Measurements from ENCODE around the gene DEFB119. TPM values are rescaled to one million over a fixed set of nuclear protein-coding genes. Genes with fewer than 3 reads are reported as not detected.
"Not testable (repeated sequence)": the region's sequence is repeated elsewhere in the genome, so short reads cannot be mapped to it uniquely, and the experiment has no call there.

Gene DEFB119, protein sequence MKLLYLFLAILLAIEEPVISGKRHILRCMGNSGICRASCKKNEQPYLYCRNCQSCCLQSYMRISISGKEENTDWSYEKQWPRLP
- polyA plus RNA-seq (ENCODE audit: insufficient read length): not detected

DNA sequence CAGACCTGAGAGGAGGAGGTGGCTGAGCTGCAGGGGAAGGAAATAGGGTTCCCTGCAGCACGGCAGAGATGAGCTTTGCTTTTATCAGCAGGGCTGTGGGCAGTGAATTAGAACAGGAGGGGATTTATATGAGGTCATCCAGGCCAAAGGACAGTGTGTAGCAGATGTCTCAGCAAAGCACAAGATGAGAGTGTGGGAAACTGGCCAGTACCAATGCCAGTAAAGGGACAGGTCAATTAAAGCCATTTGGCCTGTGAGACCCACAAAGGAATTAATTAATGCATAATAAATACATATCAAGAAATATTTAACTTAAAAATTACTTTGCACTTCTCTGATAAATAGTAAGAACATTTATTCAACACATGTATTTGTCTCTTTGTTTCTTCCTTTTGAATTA is at the start of gene DEFB119:
Gene DEFB119 (minus strand): TSS at position 101 of the 400 bp plus-strand sequence. CDS start 107 bp downstream, outside the sequence.
- no peak for DNase-seq (ENCODE audit: low read depth)

- DNase-seq (ENCODE audit: low read depth): no peak
Observed at GRCh38 chr20:31430568-31431115, 40.3 kb upstream of the DEFB119 start.

GRCh38 chr20:31427576-31427975 is 37.2 kb upstream of the DEFB119 start:
- not testable (repeated sequence) for DNase-seq (ENCODE audit: low read depth)

- not testable (repeated sequence) for DNase-seq (ENCODE audit: low read depth)
Observed at GRCh38 chr20:31426891-31427551, 36.6 kb upstream of the DEFB119 start.

- DNase-seq (ENCODE audit: low read depth): no peak
Observed at GRCh38 chr20:31425797-31426196, 35.4 kb upstream of the DEFB119 start.

- DNase-seq (ENCODE audit: low read depth): no peak
Observed at GRCh38 chr20:31418307-31418706, 27.9 kb upstream of the DEFB119 start.

GRCh38 chr20:31415653-31416052 is 25.3 kb upstream of the DEFB119 start:
- DNase-seq (ENCODE audit: low read depth): no peak

GRCh38 chr20:31414381-31414780 is 24.0 kb upstream of the DEFB119 start:
- no peak for DNase-seq (ENCODE audit: low read depth)

DNA sequence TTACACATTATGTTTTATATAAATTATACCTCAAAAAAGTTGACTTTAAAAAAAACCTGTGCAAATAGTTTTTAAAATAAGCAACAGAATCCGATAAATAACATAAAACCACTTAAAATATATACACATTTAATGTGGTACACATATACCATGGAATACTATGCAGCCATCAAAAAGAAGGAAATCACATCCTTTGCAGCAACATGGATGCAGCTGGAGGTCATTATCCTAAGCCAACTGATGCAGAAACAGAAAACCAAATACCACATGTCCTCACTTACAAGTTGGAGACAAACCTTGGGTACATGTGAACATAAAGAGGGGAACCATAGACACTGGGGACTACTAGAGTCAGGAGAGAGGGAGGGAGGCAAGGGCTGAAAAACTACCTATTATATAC is 19.6 kb upstream of the DEFB119 start:
- DNase-seq (ENCODE audit: low read depth): no peak

DNA sequence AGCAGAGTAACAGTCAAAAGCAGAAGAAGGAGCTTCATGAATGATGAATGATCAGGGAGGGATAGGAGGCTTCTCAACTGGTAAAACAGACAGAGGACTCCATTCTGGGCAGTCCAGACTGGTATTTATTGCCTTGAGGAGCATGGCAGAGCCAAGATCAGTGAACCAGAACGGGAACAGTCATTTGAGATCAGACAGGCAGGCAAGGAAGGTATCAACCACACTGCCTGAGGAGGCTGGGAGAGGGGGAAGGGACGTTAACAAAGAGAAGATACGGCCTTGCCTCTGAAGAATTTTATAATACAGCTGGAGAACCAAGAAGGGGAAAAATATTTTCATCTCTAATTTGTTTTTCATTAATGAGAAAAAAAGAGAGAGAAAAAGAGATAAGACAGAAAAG is 15.7 kb upstream of the DEFB119 start, which contains the start of gene DEFB121:
Gene DEFB121 (minus strand): TSS at position 101 of the 400 bp plus-strand sequence. CDS start 63 bp downstream, at position 38.
- no peak for DNase-seq (ENCODE audit: low read depth)

- no peak for DNase-seq (ENCODE audit: low read depth)
Observed at GRCh38 chr20:31403886-31404285, 13.5 kb upstream of the DEFB119 start.

DNA sequence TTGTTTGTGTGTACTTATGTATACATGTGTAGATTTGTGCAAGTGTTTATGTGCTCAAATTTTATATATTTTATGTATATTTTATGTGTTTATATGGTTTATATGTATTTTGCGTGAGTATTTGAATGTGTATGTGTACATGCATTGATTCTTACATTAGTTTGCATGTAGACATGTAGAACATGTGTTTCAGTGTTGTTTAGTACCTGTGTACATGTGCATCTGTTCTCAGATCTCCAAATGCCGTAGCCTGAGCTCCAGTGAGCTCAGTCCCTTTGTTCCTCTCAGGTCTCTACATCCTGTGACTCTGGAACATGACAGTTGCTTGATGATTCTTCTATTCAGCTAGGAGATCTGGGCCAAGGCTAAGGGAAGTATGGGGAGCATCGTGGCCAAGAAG is 4.5 kb upstream of the DEFB119 start:
- DNase-seq (ENCODE audit: low read depth): no peak

GRCh38 chr20:31392836-31393235 is 2.4 kb upstream of the DEFB119 start:
- no peak for DNase-seq (ENCODE audit: low read depth)

DNA sequence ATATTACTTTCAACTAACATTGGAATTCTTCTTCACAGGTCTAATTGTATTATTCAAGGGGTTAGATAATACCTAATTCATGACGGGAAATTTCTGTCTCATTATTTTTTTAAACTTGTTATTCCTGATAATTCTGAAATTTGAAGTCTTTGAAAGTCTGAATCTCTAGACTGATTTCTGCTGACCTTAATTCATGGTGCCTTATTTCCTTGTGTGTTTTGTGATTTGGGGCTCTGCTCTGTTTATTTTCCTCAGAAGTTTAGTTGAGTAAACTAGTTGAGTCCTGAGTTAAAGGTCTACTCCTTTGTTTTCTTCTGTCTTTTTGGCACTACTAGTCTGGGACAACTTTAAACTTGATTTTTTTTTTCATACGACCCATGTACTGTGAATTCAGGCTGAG is 16.0 kb downstream of the DEFB119 start:
- no peak for DNase-seq (ENCODE audit: low read depth)

- no peak for DNase-seq (ENCODE audit: low read depth)
Observed at GRCh38 chr20:31368301-31368700, 22.1 kb downstream of the DEFB119 start, which contains the start of gene DEFB118. DEFB118 (plus strand) TSS chr20:31368601; CDS start chr20:31368651, 50 bp downstream.

- not testable (repeated sequence) for DNase-seq (ENCODE audit: low read depth)
Observed at GRCh38 chr20:31364272-31364671, 26.1 kb downstream of the DEFB119 start.

DNA sequence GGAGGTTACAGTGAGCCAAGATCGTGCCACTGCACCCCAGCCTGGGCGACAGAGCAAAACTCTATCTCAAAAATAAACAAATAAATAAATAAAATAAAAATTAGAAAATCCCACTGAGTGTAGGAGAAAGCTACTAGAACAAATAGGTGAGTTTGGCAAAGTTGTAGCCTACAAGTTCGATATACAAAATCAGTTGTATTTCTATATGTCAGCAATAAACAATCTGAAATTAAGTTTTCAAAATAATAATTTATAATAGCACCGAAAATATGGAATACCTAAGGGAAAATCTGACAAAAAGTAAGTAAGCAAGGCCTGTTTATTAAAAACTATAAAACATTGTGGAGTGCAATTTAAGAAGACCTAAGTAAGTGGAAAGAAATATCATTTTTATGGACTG is 27.1 kb downstream of the DEFB119 start:
- no peak for DNase-seq (ENCODE audit: low read depth)

GRCh38 chr20:31355981-31356380 is 34.4 kb downstream of the DEFB119 start:
- DNase-seq (ENCODE audit: low read depth): no peak

DNA sequence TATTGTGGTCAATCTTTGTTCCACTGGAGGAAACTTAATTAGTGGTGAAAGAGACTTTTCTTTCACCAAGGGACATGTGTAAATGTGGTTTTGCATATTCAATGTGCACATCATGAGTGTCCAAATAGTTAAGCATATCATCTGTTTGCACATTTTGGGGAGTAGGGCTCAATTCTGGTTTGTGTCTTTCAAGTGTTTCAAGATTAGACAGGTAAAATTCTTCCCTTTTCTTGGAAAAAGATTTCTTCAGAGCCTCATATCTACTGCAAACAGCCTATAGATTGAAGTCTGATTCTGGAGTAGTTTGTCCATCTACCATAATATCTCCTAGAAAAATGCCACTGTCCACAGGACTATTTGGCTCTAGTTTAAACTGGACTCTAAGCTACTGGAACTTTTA is 48.9 kb downstream of the DEFB119 start:
- DNase-seq (ENCODE audit: low read depth): no peak

DNA sequence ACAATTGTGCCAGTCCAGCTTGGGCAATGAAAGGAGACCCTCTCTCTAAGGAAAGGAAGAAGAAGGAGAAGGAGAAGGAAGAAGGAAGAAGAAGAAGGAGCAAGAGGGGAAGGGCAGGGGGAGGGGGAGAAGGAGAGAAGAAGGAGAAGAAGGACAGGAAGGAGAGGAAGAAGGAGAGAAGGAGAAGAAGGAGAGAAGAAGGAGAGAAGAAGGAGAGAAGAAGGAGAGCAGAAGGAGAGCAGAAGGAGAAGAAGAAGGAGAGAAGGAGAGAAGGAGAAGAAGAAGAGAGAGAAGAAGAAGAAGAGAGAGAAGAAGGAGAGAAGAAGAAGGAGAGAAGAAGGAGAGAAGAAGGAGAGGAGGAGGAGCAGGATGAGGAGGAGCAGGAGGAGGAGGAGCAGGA is 59.5 kb downstream of the DEFB119 start:
- DNase-seq (ENCODE audit: low read depth): no peak
